Lung (tissue), 12 donors: ENCODE measurements around the gene PRPF6. TPM values are rescaled to one million over a fixed set of nuclear protein-coding genes. Genes with fewer than 3 reads are reported as not detected.

Source experiments
- ATAC-seq: fragments of 200-7000 bp; cut with Tn5 transposase; one replicate; pipeline ENCODE4 v1.9.1; 2020; ENCODE audit warnings: moderate number of reproducible peaks; ENCODE audit not compliant: insufficient read depth, low FRiP score
- DNase-seq, 3 donors: peaks; one replicate each; pipeline ENCODE4 v3.0.0-alpha.2; 2013 to 2017
- H3K27ac ChIP-seq, 2 donors: one replicate each; pipeline ENCODE4 v1.5.1; 2013; ENCODE audit warnings: mild to moderate bottlenecking in 2 of 2, moderate library complexity in 2 of 2, control low read depth in 1 of 2, inconsistent platforms in 1 of 2, low read depth in 1 of 2, low read length in 1 of 2
- H3K27me3 ChIP-seq, 3 donors: one replicate each; pipeline ENCODE4 v1.5.1; 2013; ENCODE audit warnings: low read length in 2 of 3; ENCODE audit not compliant: control insufficient read depth in 3 of 3, insufficient read depth in 3 of 3
- H3K36me3 ChIP-seq, 4 donors: one replicate each; pipeline ENCODE4 v1.5.1; 2013; ENCODE audit warnings: low read length in 4 of 4, mild to moderate bottlenecking in 1 of 4, moderate library complexity in 1 of 4; ENCODE audit not compliant: control insufficient read depth in 4 of 4, insufficient read depth in 4 of 4
- H3K4me1 ChIP-seq, 5 donors: one replicate each; pipeline ENCODE4 v1.5.1; 2013; ENCODE audit warnings: low read length in 5 of 5, mild to moderate bottlenecking in 2 of 5, moderate library complexity in 1 of 5; ENCODE audit not compliant: control insufficient read depth in 5 of 5, insufficient read depth in 5 of 5
- H3K4me3 ChIP-seq: one replicate; pipeline ENCODE4 v1.5.1; 2013; ENCODE audit warnings: mild to moderate bottlenecking, control low read depth, moderate library complexity
- H3K9ac ChIP-seq, 2 donors: one replicate each; pipeline ENCODE4 v1.5.1; 2013; ENCODE audit warnings: low read length in 2 of 2, control low read depth in 1 of 2; ENCODE audit not compliant: insufficient read depth in 1 of 2
- H3K9me3 ChIP-seq, 4 donors: one replicate each; pipeline ENCODE4 v1.5.1; 2013; ENCODE audit warnings: low read length in 3 of 4, mild to moderate bottlenecking in 1 of 4, moderate library complexity in 1 of 4; ENCODE audit not compliant: control insufficient read depth in 4 of 4, insufficient read depth in 3 of 4
- WGBS, 2 donors: extraction: QIAGEN DNeasy Blood & Tissue Kit; methylation state at CpG; one replicate each; pipeline ENCODE4 v1.1.7; 2013; 5-methylcytosine and 5-hydroxymethylcytosine counted together
- polyA plus RNA-seq, 2 donors: library from polyadenylated mRNA; stranded (reverse); fragments of 200-250 nt; gene quantifications; one replicate each; pipeline ENCODE4 v1.2.1, GENCODE V29; 2013
- total RNA-seq, 2 donors: library from RNA; depleted of rRNA in 1 of 2; stranded (reverse); fragments of >200 nt in 1 of 2; gene quantifications; one replicate each; pipeline ENCODE4 v1.2.1, GENCODE V29; 2014 to 2021
- TF ChIP-seq, protein P1 (sequence below): IDR thresholded peaks from 2 replicates; pipeline ENCODE4 v1.5.1; 2012; ENCODE audit warnings: mild to moderate bottlenecking; ENCODE audit errors: control extremely low read depth, extremely low read depth
- donor health status: control.
- donor health status: control.
- donor health status: Bipolar disorder and iron deficiency.
- donor health status: healthy.
- donor health status: DM: yes; HTN: yes; CAD: no.

The PRPF6 gene
- total and polyA plus RNA-seq, 4 donors: 43.6 to 65.0 (median 54.2) TPM

GRCh38 chr20:64041781-64042053, 60.8 kb downstream of the PRPF6 start:
- H3K9ac ChIP-seq: no peak overlapping the region
- DNase-seq (no peak), ATAC-seq (no peak)
- peaks cover 0 to 52% (median 27%) of the 10 kb centered on the region in 3 donors for H3K27me3 ChIP-seq
- TF ChIP-seq, protein P1, sequence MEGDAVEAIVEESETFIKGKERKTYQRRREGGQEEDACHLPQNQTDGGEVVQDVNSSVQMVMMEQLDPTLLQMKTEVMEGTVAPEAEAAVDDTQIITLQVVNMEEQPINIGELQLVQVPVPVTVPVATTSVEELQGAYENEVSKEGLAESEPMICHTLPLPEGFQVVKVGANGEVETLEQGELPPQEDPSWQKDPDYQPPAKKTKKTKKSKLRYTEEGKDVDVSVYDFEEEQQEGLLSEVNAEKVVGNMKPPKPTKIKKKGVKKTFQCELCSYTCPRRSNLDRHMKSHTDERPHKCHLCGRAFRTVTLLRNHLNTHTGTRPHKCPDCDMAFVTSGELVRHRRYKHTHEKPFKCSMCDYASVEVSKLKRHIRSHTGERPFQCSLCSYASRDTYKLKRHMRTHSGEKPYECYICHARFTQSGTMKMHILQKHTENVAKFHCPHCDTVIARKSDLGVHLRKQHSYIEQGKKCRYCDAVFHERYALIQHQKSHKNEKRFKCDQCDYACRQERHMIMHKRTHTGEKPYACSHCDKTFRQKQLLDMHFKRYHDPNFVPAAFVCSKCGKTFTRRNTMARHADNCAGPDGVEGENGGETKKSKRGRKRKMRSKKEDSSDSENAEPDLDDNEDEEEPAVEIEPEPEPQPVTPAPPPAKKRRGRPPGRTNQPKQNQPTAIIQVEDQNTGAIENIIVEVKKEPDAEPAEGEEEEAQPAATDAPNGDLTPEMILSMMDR: no peak
- H3K36me3 ChIP-seq: peaks cover 0 to 1% (median 0%) of the 10 kb centered on the region in 4 donors
- 11% methylated on average over 11 of the region's 11 CpGs for WGBS, 2 donors
- no peaks in the 10 kb centered on the region for H3K9me3 ChIP-seq
- H3K4me3 ChIP-seq: no peak overlapping the region
- H3K27ac ChIP-seq: peak overlapping the region; percentile 62 to 68
- peaks cover 0 to 27% (median 13%) of the 10 kb centered on the region in 5 donors for H3K4me1 ChIP-seq

GRCh38 chr20:64042054-64042781, 61.3 kb downstream of the PRPF6 start:
- ATAC-seq: no peak
- peaks cover 0 to 27% (median 13%) of the 10 kb centered on the region in 5 donors for H3K4me1 ChIP-seq

GRCh38 chr20:64043768-64044167, 62.8 kb downstream of the PRPF6 start:
- H3K4me3 ChIP-seq: no peak overlapping the region
- WGBS, 2 donors: 81 to 87% methylated on average over 9 of the region's 9 CpGs
- H3K4me1 ChIP-seq: peaks cover 0 to 37% (median 13%) of the 10 kb centered on the region in 5 donors
- DNase-seq (no peak), ATAC-seq (no peak)
- H3K27ac ChIP-seq: no peak overlapping the region
- TF ChIP-seq, protein P1: no peak
- peaks cover 0 to 8% (median 1%) of the 10 kb centered on the region in 4 donors for H3K36me3 ChIP-seq
- H3K9me3 ChIP-seq: peaks cover 0 to 3% (median 0%) of the 10 kb centered on the region in 4 donors
- H3K27me3 ChIP-seq: peaks cover 0 to 54% (median 19%) of the 10 kb centered on the region in 3 donors
- no peak overlapping the region for H3K9ac ChIP-seq

More at GRCh38 chr20:64042054-64042781, 61.3 kb downstream of the PRPF6 start:
- Histone ChIP-seq H3K27ac (peak overlapping the region; percentile 62 to 68), H3K27me3 (peaks cover 0 to 56% (median 24%) of the 10 kb centered on the region in 3 donors), H3K9me3 (no peaks in the 10 kb centered on the region), H3K4me3 (peak overlapping the region; percentile 28), H3K9ac (no peak overlapping the region), H3K36me3 (peaks cover 0 to 3% (median under 1%) of the 10 kb centered on the region in 4 donors)
- WGBS, 2 donors: 1 to 2% methylated on average over 44 to 55 of the region's 55 CpGs
- peak in 1 of 3 donors; percentile 50 for DNase-seq
- TF ChIP-seq, protein P1: no peak
